SU-DHL-6 (cell line): ENCODE results near the gene WDR54.

Experiments
- EZH2phosphoT487 ChIP-seq: fragments of 200-600 bp; sonication (generic), shearing (Covaris generic); conservative IDR thresholded peaks from 2 replicates; pipeline ENCODE4 v1.6.1; 2018; ENCODE audit warnings: mild to moderate bottlenecking, antibody characterized with exemption, low read length, moderate library complexity, mixed read lengths
- TF ChIP-seq, protein P1 (sequence below): fragments of 200-600 bp; sonication (generic); IDR thresholded peaks from one replicate; pipeline ENCODE4 v1.5.1; 2017; ENCODE audit warnings: antibody characterized with exemption, mild to moderate bottlenecking, low read length, moderate library complexity; ENCODE audit not compliant: insufficient read depth, poor library complexity, severe bottlenecking

GRCh38 chr2:74383254-74383653 lies 38.3 kb upstream of the WDR54 start:
- TF ChIP-seq, protein P1, sequence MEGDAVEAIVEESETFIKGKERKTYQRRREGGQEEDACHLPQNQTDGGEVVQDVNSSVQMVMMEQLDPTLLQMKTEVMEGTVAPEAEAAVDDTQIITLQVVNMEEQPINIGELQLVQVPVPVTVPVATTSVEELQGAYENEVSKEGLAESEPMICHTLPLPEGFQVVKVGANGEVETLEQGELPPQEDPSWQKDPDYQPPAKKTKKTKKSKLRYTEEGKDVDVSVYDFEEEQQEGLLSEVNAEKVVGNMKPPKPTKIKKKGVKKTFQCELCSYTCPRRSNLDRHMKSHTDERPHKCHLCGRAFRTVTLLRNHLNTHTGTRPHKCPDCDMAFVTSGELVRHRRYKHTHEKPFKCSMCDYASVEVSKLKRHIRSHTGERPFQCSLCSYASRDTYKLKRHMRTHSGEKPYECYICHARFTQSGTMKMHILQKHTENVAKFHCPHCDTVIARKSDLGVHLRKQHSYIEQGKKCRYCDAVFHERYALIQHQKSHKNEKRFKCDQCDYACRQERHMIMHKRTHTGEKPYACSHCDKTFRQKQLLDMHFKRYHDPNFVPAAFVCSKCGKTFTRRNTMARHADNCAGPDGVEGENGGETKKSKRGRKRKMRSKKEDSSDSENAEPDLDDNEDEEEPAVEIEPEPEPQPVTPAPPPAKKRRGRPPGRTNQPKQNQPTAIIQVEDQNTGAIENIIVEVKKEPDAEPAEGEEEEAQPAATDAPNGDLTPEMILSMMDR: no peak
- TF ChIP-seq EZH2phosphoT487: no peak
